T-helper 9 cell (primary cell): Measurements from ENCODE around the gene SPANXB1.
"Not testable (repeated sequence)": the region's sequence is repeated elsewhere in the genome, so short reads cannot be mapped to it uniquely, and the experiment has no call there.

Experiments
- DNase-seq: peaks from one replicate; pipeline ENCODE4 v3.0.0-alpha.2; 2020
- total RNA-seq, 2 donors: gene quantifications; one replicate each; lab custom pipeline; 2026; lab: John Stamatoyannopoulos, UW

The SPANXB1 gene, protein sequence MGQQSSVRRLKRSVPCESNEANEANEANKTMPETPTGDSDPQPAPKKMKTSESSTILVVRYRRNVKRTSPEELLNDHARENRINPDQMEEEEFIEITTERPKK
- total RNA-seq: 0 reads per million in 2 donors

DNA sequence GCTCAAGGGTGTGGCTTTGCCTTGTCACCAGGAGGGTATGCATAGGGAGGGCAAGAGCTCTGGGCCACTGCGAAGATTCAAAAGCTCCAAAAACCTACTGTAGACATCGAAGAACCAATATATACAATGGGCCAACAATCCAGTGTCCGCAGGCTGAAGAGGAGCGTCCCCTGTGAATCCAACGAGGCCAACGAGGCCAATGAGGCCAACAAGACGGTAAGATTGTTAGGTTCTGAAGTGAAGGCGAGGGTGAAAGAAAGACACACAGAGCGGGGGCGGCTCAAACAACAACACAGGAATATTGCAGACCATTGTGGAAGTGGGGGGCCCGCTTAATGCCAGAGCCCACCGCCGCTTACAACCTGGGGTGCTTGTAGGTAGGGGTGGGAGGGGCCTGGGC lies at the start of gene SPANXB1:
TSS of gene SPANXB1 (plus strand) at position 27 of the 400 bp plus-strand sequence. CDS start at position 127, 100 bp downstream.
- not testable (repeated sequence) for DNase-seq

DNA sequence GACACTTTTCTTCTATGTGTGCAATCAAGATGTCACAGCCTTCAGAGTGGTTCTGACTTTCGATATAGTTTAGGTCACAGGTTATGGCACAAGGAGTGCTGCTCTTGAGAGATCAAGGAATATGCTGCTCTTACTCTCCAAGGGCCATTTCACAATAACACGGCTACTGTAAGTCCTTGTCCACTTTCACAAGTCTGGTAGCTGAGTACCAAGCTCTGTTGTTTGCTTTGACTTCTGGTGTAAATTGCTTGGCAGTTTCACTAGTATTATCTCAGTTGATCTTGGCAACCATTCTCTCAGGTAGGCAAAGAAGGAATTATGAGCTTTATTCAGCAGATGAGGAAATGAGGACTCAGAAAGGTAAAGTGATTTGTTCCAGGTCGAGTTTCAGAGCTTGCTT lies 35.4 kb upstream of the SPANXB1 start:
- DNase-seq: no peak

- no peak for DNase-seq
These were observed 31.1 kb upstream of the SPANXB1 start for GRCh38 chrX:140971099-140971795.

GRCh38 chrX:140975472-140975871 lies 26.9 kb upstream of the SPANXB1 start:
- no peak for DNase-seq

GRCh38 chrX:140980271-140980670 lies 22.1 kb upstream of the SPANXB1 start:
- DNase-seq: no peak

DNA sequence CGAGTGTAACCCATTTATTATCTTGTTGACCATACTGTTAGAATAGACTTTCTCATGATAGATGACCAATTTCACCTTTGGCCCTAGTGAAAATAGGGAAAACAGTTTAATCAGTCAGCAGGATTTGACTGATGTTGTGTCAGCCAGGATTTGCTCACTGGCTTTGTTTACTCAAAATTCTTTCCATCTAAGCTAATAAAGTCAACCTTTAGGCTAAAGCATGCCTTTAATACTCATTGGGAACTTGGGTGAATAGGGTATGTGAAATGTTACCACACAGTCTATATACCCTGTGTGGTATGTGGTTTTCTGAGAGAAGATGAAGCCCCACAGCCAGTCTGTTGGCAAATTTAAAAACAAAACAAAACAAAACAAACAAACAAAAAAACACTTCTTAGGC lies 18.7 kb upstream of the SPANXB1 start:
- DNase-seq: no peak

GRCh38 chrX:141005243-141005642 lies 2.8 kb downstream of the SPANXB1 start:
- not testable (repeated sequence) for DNase-seq

- not testable (repeated sequence) for DNase-seq
These were observed 41.9 kb downstream of the SPANXB1 start for GRCh38 chrX:141044246-141044645.

- DNase-seq: not testable (repeated sequence)
These were observed 47.5 kb downstream of the SPANXB1 start for GRCh38 chrX:141049878-141050277.

GRCh38 chrX:141052098-141052497 lies 49.7 kb downstream of the SPANXB1 start:
- DNase-seq: not testable (repeated sequence)
